ENCODE data around the gene PITPNC1.
"Not testable (repeated sequence)": the region's sequence is repeated elsewhere in the genome, so short reads cannot be mapped to it uniquely, and the experiment has no call there.

The PITPNC1 gene

DNA sequence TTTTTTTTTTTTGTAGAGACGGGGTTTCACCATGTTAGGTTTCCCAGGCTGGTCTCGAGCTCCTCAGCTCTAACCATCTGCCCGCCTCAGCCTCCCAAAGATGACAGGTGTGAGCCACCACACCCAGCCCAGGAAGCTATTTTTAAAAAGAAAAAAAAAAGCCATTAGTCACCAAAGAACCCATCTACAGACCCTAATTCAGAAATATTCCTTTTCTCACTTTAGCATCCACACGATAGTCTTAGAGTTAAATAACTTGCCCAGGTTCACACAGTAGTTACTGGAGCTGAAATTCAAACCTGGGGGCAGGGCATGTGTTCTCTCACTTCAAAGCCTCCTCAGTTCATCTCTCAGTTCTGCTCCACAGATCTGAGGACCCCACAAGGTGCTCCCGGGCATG lies 270.4 kb downstream of the PITPNC1 start:
- no peak for DNase-seq (ENCODE audit: low read depth in 3 of 3)

DNA sequence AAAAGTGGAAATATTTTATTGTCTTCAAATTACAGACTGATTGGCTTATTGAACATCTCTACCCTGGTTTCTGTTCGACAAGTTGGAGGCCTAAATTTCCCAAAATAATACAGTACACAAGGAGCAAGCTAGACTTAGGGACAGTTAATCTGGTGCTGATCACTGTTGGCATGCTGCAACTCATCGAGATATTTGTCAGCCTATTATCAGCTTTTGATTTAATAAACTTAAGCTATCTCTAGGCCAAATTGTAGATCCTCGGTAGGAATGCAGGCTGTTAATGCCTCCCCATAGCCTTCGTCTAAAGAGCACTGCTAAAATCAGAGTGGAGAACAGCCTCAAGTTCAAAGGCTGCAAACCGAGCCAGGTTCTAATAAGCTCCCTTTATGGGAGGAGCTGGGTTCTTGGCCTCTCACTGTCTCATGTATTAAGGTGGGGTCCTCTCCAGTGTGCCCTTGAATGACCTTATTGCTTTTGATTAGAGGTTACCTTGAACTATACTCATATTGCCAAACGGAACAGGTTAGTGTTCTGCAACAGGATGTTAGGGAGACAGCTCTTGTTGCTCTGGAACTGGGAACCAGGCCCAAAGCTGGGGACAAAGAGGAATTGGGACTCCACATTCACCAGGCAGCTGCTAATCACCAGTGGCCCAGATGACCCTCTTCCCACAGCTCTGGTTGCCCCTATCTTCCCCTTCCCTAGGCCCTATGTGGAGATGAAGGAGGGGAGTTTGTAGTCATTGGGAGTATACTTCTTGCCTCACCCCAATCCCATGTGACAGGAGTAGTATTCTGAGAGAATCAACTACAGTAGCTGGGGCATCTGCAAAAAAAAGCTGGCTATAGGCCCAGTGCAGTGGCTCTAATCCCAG lies 271.2 kb downstream of the PITPNC1 start:
- DNase-seq (ENCODE audit: low read depth in 3 of 3): no peak

DNA sequence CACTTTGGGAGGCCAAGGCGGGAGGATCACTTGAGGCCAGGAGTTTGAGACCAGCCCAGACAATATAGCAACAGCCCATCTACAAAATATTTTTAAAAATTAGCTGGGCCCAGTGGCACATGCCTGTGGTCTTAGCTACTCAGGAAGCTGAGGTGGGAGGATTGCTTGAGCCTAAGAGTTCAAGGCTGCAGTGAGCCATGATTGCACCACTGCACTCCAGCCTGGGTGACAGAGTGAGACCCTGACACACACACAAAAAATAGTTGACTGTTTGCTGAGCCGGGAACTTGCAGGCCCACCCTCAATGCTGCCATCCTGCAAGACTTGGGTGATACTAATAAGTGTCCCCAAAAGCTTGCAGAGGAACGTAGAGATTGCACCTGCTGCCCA lies 271.8 kb downstream of the PITPNC1 start:
- not testable (repeated sequence) for DNase-seq (ENCODE audit: low read depth in 3 of 3)

DNA sequence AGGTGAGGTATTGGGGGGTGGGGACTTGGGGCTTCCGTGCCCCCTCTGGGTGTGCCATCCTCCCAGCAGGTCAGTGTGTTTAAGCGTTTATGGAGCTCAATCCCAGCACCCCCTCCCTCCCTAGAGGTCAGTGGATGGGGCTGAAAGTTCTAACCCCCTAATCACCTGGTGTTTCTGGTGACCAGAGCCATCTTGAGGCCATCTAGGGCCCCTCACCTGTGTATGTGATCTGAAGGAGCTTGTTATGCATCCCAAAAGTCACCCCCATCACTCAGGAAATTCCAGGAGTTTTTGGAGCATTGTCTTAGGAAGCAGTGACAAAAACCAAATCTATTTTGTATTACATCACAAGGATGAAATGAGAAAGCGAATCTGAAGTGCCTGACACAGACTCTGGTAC lies 272.8 kb downstream of the PITPNC1 start:
- no peak for DNase-seq (ENCODE audit: low read depth in 3 of 3)

DNA sequence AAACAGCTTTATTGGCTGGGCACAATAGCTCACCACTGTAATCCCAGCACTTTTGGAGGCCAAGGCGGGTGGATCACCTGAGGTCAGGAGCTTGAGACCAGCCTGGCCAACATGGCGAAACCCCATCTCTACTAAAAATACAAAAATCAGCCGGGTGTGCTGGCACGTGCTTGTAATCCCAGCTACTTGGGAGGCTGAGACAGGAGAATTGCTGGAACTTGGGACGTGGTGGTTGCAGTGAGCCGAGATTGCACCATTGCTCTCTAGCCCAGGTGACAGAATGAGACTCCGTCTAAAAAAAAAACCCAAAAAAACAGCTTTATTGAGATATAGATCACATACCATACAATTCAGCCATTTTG lies 274.1 kb downstream of the PITPNC1 start:
- not testable (repeated sequence) for DNase-seq (ENCODE audit: low read depth in 3 of 3)

DNA sequence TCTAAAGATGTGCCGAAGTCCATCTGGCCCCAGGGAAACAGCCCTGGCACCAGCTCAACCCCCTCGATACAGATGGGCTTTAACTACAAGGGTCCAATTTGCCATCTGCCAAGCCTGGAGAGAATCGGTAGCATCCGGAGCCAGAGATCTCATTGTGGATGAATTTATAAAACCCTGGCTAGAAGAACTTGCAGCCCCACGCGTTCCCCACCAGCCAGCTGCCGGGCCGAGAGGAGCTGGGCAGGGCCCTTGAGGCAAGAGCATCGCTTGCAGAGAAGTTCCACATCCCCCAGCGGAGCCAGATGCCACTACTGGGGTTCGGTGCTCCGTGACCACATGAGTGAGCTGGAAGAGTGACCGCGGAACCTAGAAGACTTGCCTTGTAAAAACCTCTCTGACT lies 275.4 kb downstream of the PITPNC1 start:
- no peak for DNase-seq (ENCODE audit: low read depth in 3 of 3)

DNA sequence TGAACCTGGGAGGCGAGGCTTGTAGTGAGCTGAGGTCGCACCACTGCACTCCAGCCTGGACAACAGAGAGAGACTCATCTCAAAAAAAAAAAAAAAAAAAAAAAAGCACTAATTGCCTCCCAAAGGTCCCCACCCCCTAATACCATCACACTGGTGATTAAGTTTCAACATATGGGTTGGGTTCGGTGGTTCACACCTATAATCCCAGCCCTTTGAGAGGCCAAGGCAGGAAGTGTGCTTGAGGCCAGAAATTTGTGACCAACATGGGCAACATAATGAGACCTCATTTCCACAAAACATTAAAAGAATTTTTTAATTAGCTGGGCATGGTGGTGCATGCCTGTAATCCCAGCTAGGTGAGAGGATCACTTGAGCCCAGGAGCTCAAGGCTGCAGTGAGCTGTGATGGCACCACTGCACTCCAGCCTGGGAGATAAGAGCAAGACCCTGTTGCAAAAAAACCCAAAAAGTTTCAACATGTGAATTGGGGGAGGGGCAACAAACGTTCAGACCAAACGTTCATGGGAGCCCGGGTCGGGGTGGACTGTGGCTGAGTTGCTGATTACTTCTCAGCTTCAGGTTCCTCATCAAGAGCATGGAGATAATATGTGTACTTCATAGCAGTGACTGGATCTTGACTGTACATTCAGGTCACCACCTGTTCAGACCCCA lies 278.5 kb downstream of the PITPNC1 start:
- no peak for DNase-seq (ENCODE audit: low read depth in 3 of 3)

DNA sequence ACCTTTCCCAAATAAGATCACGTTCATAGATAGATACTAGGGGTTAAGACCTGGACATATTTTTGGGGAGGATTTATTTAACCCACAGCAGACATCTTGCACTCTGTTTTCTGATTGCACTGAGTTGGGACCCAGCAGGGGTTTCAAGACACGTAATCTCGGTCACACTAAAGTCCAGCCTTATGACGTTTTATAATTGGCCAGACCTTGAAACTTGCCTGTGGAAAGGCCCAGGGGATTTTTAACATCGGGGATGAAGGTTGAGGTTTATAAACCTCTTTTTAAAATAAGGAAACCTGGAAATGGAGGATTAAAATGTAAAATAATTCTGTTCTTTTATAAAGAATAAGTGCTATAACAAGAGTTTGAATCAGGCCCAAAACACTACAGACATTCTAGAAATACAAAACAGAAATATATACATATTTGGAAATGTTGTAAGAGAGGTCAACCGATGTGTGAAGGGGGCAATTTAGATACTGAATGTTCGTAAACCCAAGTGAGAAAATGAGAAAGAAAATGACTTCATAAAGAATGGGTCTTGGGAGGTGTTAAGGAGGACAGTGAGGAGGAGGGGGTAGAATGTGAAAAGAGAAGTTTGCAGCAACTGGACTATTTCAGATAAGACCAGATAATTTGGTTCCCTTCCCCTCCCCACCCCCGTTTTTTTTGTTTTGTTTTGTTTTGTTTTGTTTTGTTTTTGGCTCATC lies 279.6 kb downstream of the PITPNC1 start:
- DNase-seq (ENCODE audit: low read depth in 3 of 3): no peak

DNA sequence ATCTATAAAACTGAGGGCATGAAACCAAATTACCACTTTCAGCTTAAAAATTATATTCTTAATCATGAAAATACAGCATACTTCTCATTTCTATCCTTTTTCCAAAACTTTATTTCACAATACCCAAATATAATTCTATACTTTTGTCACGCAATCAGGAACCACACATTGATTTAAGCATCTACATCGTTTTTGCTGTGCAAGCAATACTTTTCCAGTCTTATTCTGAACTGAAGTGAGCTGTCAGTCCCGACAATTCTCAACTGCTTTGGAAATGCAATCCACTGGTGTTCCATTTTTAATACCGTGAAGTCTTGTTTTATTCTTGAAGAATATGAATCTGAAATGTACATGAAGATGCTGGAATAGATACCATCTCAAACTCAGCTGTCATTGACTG lies 280.5 kb downstream of the PITPNC1 start:
- no peak for DNase-seq (ENCODE audit: low read depth in 3 of 3)

DNA sequence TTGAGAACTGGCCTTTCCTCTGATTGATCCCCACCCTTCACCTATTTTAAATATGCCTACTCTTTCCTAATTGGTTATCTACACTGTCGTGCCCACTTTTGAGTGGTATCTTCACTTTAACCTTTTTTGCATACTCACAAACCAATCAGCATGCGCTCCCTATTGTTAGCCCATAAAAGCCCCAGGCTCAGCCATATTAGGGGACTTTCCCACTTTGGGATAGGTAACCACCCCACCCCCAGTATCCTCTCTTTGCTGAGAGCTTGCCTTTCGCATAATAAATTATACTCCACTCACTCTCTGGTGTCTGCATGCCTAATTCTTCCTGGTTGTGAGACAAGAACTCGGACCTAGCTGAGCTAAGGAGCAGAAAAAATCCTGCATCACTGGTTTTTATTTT lies 281.2 kb downstream of the PITPNC1 start:
- no peak for DNase-seq (ENCODE audit: low read depth in 3 of 3)

DNA sequence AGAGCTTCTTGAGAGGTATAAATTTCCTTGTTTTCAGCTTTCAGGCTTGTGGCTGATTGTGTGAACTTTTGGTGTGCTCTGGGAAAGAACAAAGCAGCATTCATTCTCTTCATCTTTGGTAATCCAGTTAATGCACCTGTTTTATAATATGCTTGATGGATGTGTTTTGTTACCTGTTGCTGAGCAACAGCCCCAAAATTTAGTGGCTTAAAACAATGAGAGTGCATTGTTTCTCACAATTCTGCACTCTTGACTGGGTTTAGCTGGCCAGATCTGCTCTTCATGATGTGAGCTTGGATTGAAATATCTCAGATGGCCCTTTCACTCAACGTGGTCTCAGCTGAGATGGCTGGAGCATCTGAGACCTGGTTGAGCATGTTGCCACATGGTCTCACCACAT lies 281.9 kb downstream of the PITPNC1 start:
- no peak for DNase-seq (ENCODE audit: low read depth in 3 of 3)

DNA sequence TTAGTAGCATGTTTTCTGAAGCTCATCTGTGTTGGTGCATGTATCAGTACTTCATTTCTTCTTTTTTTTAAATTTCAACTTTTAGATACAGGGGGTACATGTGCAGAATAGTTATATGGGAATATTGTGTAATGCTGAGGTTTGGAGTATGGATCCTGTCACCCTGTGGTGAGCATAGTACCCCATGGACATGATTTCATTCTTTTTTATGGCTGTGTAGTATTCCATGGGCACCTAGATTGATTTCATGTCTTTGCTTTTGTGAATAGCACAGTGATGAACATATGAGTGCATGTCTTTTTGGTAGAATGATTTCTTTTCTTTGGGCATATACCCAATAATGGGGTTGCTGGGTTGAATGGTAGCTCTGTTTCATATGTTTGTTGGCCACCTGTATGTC lies 285.6 kb downstream of the PITPNC1 start:
- DNase-seq (ENCODE audit: low read depth in 3 of 3): no peak

DNA sequence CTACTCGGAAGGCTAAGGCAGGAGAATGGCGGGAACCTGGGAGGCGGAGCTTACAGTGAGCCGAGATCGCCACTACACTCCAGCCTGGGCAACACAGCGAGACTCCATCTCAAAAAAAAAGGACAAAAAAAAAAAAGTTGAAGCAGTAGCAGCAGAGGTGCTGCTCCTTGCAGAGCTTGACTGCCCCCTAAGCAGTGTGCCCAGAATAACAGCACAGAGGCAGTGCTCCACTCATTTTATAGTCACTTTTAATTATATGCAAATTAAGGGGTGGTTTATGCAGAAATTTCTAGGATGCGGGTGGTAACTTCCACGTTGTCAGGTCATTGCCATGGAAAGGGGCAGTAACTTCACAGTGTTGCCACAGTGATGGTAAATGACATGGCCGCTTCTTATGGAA lies 286.4 kb downstream of the PITPNC1 start:
- no peak for DNase-seq (ENCODE audit: low read depth in 3 of 3)

DNA sequence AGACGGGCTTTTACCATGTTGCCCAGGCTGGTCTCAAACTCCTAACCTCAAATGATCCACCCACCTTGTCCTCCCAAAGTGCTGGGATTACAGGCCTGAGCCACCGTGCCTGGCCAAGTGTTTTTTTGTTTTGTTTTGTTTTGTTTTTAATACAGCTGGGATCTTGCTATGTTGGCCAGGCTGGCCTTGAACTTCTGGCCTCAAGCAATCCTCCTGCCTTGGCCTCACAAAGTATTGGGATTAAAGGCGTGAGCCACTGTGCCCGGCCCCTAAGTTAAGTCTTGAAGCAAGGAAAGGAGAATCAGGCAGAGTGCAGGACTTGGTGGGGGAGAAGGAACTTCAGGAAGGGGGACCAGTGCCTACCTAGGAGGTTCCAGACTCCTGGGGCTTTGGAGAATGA lies 288.9 kb downstream of the PITPNC1 start:
- no peak for DNase-seq (ENCODE audit: low read depth in 3 of 3)

DNA sequence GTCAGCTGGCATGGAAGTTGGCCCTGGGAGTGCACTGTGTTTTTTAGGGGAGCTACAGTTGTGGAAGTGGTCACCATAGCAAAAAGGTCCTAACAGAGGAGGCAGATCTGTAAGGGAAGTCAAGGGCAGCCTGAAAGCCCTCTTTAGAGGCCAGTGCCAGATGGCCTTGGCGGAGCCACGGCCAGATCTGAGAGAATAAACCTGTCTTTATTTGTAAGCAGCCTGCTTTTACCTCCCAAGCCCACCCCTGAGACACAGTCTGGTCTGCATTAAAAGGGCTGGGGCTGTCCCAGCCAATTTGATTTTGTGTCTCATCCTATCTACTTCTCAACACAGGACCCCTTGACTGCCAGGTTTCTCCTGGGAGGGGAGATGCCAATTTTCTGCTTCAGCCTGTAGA lies 289.6 kb downstream of the PITPNC1 start:
- no peak for DNase-seq (ENCODE audit: low read depth in 3 of 3)

DNA sequence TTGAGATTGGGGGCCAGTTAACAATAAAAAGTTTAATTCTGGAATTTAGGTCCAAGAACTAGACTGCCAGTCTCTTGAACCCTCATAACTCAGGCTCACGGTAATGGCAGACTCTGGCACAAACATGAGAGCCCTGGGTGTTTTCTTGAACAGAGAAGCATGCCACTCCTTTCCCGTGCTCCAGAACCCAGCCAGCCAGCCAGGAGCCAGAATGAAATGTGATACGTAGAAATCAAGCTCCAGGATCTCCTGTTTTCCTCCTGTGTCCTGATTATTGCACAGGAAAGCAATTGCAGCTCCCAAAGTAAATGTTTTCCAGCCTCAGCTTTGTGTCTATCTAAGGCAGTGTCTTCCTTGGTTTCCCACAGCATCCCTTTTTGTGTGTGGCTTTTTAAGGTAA lies 294.4 kb downstream of the PITPNC1 start:
- DNase-seq (ENCODE audit: low read depth in 3 of 3): no peak

DNA sequence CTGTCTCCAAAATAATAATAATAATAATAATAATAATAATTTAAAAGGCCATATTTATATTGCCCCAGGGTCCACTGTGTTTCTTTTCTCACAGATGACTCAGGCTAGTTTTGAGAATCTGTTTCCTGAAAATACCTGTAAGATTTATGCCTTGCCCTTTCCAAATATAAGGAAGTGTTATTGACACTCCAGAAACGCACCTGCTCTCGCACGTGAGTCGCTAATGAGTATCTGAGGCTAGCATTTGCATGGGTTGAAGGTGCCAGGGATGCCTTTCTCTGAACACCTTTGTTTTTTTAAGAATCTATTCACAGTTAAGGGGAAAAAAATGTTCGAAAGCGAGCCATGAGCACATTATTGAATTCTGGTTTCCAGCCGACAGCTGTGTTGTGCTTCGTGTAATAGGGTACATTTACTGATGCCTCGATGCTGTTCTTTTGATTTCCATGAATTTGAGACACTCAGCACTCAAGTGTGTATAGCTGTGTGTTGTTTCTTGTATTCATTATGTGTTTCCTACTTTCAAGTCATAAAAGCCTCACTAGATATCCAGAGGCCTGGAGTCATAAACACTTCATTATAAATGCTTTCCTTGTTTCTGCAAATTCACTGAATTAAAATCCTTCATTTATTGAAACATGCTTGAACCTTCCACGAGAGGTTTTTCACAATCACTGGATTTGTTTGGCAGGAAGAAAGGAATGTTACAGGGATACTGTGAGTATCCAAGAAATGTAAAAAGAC lies 295.7 kb downstream of the PITPNC1 start:
- no peak for DNase-seq (ENCODE audit: low read depth in 3 of 3)

DNA sequence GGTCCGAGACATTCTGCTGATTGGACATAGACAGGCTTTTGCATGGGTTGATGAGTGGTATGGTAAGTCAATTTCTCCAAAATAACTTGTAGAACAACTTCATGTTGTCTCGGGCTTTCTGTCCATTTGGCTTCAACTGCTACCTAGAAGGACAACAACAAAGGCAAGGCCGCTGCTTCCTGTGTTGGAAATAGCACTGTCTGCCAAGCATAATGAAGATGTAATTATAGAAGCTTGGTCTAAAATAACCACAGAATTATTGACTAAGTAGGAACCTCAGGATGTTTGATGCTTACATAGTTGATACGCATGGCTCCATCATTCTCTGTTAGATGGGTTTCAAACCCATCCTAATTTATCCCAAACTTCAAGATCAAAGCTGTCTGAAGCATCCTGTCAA lies 298.4 kb downstream of the PITPNC1 start:
- DNase-seq (ENCODE audit: low read depth in 3 of 3): no peak

DNA sequence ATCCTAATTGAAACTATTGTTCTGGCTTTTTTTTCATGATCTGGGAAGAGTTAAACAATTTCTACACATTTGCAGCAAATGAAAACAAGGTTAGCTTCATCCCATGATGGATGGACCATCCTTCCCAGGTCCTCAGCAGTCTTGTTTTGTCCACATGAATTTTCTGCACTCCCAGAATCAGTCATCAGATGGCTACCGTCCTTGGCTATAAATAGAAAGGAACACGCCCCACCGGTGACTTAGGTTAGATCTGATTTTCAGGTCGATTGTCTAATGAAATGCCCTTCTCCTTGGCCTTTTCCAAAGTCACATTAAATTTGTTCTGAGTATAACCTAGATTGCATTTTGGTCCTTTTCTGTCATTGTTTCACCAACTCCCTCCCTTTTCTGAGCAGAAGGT lies 299.2 kb downstream of the PITPNC1 start:
- no peak for DNase-seq (ENCODE audit: low read depth in 3 of 3)

DNA sequence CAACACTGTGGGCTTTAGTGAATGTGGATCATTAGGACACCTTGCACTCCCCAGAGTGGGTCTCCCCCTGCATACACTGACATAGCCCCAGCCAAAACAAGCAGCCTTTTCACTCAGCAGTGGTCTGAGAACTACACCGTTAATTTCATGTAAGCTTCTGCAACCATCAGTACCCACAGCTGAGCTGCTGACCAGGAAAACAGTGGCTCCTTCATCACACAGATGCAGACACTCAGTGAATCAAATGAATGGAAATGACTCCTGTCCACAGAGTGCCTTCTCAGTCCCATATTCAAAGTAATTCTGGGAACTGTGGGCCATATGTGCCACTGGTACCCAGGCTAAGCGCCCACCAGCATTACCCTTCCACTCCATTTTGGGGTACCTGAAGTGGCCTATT lies 301.3 kb downstream of the PITPNC1 start:
- DNase-seq (ENCODE audit: low read depth in 3 of 3): no peak

DNA sequence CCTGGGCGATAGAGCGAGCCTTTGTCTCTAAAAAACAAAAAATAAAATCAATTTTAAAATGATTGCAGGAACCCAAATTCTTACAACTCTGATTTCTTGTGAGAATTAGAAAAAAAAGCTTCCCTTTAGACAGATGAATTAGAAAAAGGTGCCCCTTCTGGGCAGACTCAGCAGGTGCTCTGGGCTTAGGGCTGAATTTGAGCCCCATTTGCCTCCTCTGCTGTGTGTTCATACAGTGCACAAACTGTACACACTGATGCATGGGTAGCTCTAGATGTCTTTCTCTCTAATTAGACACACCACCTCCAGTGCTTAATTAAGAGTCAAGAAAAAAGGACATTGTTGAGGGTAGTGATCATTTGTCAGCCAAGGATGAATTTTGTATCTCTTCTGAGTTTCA lies 302.1 kb downstream of the PITPNC1 start:
- no peak for DNase-seq (ENCODE audit: low read depth in 3 of 3)

DNA sequence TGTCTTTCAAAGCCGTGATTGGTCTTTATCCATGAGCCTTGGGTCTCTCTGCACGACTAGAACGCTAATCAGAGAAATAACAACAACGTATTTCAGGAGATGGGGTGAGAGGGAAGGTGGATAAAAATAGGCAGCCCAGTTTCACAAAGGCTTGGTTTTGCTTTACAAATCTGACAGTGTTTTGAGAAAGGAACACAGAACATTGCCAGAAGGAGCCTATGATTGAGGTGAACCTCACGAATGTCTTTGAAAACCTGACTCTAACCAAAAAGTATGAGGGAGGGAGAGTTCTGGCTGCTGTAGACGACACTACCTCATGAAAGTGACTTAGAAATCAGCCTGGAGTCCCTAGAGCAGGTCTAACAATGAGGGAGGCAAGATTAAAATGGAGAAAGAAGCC lies 302.6 kb downstream of the PITPNC1 start:
- no peak for DNase-seq (ENCODE audit: low read depth in 3 of 3)

Measured in stimulated activated CD4-positive, alpha-beta T cell treated with anti-CD3 and anti-CD28 coated beads, TNF-alpha, amount 100 ng/mL, for 4 hours (primary cell).